ENCODE results near the gene AP1S2.

Gene AP1S2

DNA sequence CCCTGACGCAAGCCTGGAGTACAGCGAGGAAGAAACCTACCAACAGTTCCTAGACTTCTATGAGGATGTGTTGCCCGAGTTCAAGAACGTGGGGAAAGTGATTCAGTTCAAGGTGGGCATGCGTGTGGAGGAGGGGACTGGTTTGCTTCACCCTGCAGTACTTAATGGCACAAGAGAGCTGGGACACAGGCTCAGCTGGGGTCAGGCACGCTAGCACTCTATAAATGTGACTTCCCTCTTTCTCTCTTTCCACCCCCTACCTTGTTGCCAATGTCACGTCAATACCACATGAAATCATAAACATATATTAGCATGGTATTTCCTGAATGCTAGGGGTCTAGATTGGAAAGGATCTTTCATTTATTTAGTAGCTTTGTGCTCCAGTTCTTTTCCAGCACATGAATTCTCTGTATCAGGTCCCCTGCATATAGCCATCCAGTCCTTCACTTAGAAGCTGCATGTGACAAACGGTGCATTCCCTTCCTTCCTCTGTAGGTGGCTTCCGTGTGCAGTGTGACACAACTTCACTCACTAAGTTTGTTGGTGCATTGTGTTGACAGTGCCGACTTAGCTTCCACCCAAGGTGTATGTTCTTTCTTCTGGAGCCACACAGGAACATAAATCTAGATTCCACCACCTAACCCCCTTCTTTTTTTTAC lies 38.7 kb downstream of the AP1S2 start:
- no peak overlapping the region for H3K27ac ChIP-seq
- no peak overlapping the region for H2AFZ ChIP-seq
- no peak overlapping the region for H3K9ac ChIP-seq
- H3K9me3 ChIP-seq (ENCODE audit: control insufficient read depth, low read length) = no peaks in the 10 kb centered on the region
- no peaks in the 10 kb centered on the region for H3K36me3 ChIP-seq (ENCODE audit: control insufficient read depth, insufficient read depth, low read length)
- TF ChIP-seq, protein P1, sequence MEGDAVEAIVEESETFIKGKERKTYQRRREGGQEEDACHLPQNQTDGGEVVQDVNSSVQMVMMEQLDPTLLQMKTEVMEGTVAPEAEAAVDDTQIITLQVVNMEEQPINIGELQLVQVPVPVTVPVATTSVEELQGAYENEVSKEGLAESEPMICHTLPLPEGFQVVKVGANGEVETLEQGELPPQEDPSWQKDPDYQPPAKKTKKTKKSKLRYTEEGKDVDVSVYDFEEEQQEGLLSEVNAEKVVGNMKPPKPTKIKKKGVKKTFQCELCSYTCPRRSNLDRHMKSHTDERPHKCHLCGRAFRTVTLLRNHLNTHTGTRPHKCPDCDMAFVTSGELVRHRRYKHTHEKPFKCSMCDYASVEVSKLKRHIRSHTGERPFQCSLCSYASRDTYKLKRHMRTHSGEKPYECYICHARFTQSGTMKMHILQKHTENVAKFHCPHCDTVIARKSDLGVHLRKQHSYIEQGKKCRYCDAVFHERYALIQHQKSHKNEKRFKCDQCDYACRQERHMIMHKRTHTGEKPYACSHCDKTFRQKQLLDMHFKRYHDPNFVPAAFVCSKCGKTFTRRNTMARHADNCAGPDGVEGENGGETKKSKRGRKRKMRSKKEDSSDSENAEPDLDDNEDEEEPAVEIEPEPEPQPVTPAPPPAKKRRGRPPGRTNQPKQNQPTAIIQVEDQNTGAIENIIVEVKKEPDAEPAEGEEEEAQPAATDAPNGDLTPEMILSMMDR (IDR thresholded peaks at IDR 0.05) = no peak
- no peaks in the 10 kb centered on the region for H3K27me3 ChIP-seq (ENCODE audit: control insufficient read depth, insufficient read depth, low read length)
- no peak overlapping the region for H3K4me3 ChIP-seq (ENCODE audit: low read depth, low read length)
- no peak overlapping the region for H3K4me2 ChIP-seq (ENCODE audit: low read length)
- no peaks in the 10 kb centered on the region for H3K4me1 ChIP-seq
- no peaks in the 10 kb centered on the region for H3K79me2 ChIP-seq

DNA sequence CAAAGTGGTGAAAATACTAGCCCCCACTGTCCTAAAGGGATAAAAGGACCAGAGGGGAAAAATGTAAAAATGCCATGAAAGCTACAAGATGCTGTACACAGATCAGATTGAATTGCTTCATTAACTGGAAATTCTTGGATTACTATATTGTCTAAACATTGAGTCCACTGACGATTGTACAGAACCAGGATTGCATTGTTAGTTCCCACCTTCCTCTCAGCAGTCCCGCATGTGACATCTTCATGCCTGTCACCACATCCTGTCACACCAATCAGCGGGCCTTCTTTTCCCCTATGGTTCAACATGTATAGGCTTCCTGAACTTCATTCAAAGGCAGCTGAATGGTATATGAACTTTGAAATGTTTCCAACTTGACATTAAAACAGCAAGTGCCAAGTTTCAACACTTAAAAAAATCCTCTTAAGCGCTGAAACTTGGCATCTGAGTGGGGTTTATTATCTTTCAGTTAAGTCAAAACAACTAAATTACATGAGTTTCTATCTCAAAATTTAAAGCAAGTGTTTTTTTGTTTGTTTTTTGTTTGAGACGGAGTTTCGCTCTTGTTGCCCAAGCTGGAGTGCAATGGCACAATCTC lies 39.7 kb downstream of the AP1S2 start:
- Histone ChIP-seq H3K36me3 (ENCODE audit: control insufficient read depth, insufficient read depth, low read length) (no peaks in the 10 kb centered on the region), H3K4me2 (ENCODE audit: low read length) (no peak overlapping the region), H2AFZ (no peak overlapping the region), H3K27ac (no peak overlapping the region), H3K4me3 (ENCODE audit: low read depth, low read length) (no peak overlapping the region), H3K27me3 (ENCODE audit: control insufficient read depth, insufficient read depth, low read length) (no peaks in the 10 kb centered on the region), H3K9me3 (ENCODE audit: control insufficient read depth, low read length) (no peaks in the 10 kb centered on the region), H3K79me2 (no peaks in the 10 kb centered on the region), H3K4me1 (no peaks in the 10 kb centered on the region), H3K9ac (no peak overlapping the region)
- TF ChIP-seq, protein P1 (IDR thresholded peaks at IDR 0.05) = no peak

DNA sequence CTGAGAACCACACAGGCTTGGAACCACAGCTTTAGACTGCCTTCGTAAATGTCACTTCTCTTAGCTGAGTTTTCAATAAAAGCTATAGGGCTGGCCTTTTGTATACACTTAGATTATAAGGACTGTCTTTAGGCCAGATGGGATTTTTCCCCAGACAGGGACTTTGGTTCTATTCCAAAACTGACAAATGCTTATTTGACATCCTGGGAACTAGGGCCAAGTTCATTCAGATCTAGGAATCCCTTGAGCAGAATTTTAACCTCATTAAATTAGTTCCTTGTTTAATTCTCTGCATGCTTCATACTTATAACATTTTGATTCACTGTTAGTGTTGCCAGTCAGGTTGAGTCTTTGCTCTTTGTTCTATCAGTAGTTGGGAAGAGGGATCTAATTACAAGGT lies 41.2 kb downstream of the AP1S2 start:
- Histone ChIP-seq H3K36me3 (ENCODE audit: control insufficient read depth, insufficient read depth, low read length) (no peaks in the 10 kb centered on the region), H3K9ac (no peak overlapping the region), H3K4me1 (no peaks in the 10 kb centered on the region), H3K79me2 (no peaks in the 10 kb centered on the region), H3K4me2 (ENCODE audit: low read length) (no peak overlapping the region), H3K4me3 (ENCODE audit: low read depth, low read length) (no peak overlapping the region), H3K27ac (no peak overlapping the region), H2AFZ (no peak overlapping the region), H3K9me3 (ENCODE audit: control insufficient read depth, low read length) (no peaks in the 10 kb centered on the region), H3K27me3 (ENCODE audit: control insufficient read depth, insufficient read depth, low read length) (no peaks in the 10 kb centered on the region)
- TF ChIP-seq, protein P1 (IDR thresholded peaks at IDR 0.05) = no peak

DNA sequence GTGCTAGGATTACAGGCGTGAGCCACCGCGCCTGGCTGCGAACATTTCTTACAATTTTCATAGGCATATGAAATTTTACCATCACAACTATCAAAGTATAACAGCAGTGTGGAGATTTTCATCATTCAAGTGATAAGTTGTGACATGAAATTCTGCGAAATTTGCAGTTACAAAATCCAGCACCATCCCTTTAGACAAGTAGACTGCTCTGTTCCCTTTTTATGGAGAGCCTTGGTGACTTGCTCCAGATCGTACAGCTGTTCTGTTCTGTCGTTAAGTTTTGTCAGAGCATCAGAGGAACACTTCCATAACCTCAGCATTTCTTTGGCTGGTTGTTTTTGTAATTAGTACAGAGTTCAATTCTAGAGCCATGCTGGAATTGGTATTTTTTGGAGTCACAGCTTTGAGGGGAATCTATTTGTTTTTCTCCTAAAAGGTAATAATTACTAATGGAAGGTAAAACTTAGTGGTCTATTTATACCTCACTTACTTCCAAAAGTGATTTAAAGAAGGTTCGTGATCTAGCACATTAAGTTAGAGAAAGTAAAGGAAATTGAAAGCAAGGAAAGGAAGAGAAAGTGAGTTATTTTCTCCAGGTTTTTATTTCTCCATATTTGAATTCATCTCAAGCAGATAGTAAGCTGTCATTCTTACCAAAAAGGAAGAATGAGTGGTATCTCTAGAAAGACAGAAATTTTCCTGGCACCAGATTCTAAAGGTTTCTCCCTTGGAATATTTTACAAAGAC lies 42.2 kb downstream of the AP1S2 start:
- H3K27ac ChIP-seq = no peak overlapping the region
- no peaks in the 10 kb centered on the region for H3K36me3 ChIP-seq (ENCODE audit: control insufficient read depth, insufficient read depth, low read length)
- H3K27me3 ChIP-seq (ENCODE audit: control insufficient read depth, insufficient read depth, low read length) = no peaks in the 10 kb centered on the region
- H3K4me3 ChIP-seq (ENCODE audit: low read depth, low read length) = no peak overlapping the region
- H3K9ac ChIP-seq = no peak overlapping the region
- no peak overlapping the region for H2AFZ ChIP-seq
- H3K9me3 ChIP-seq (ENCODE audit: control insufficient read depth, low read length) = no peaks in the 10 kb centered on the region
- TF ChIP-seq, protein P1 (IDR thresholded peaks at IDR 0.05) = no peak
- H3K79me2 ChIP-seq = no peaks in the 10 kb centered on the region
- H3K4me1 ChIP-seq = no peaks in the 10 kb centered on the region
- H3K4me2 ChIP-seq (ENCODE audit: low read length) = no peak overlapping the region
